CD14-positive monocyte (primary cell): ENCODE measurements around the gene FOXQ1. TPM values are rescaled to one million over a fixed set of nuclear protein-coding genes. Genes with fewer than 3 reads are reported as not detected.

Source experiments
- DNase-seq, 3 donors: peaks; one replicate each; pipeline ENCODE4 v3.0.0-alpha.2; 2011 to 2022
- H2AFZ ChIP-seq: 2 replicates; pipeline ENCODE4 v1.6.0; 2012; ENCODE audit warnings: mild to moderate bottlenecking, low read depth, low read length, inconsistent platforms; ENCODE audit not compliant: insufficient read depth, poor library complexity, severe bottlenecking
- H3K27ac ChIP-seq, 2 donors: 1 replicate in 1 of 2; 2 replicates in 1 of 2; pipeline ENCODE4 v1.5.1; 2012 to 2013; ENCODE audit warnings: low read length in 2 of 2, control low read depth in 1 of 2, inconsistent platforms in 1 of 2, low read depth in 1 of 2, mild to moderate bottlenecking in 1 of 2
- H3K27me3 ChIP-seq, 2 donors: one replicate each; pipeline versions ENCODE4 v1.6.0 to v1.6.1; 2011 to 2013; ENCODE audit warnings: low read length in 2 of 2; ENCODE audit not compliant: control insufficient read depth in 2 of 2, insufficient read depth in 2 of 2
- H3K36me3 ChIP-seq, 2 donors: replicated peaks in 1 of 2; 1 replicate in 1 of 2; 2 replicates in 1 of 2; pipeline versions ENCODE4 v1.5.1 to v1.6.1; 2012 to 2013; ENCODE audit warnings: low read length in 2 of 2, control low read depth in 1 of 2, inconsistent platforms in 1 of 2, mild to moderate bottlenecking in 1 of 2; ENCODE audit not compliant: insufficient read depth in 2 of 2, control insufficient read depth in 1 of 2
- H3K4me1 ChIP-seq, 2 donors: 1 replicate in 1 of 2; 2 replicates in 1 of 2; pipeline versions ENCODE4 v1.5.1 to v1.6.1; 2012 to 2013; ENCODE audit warnings: low read length in 2 of 2, control low read depth in 1 of 2, inconsistent platforms in 1 of 2, mild to moderate bottlenecking in 1 of 2, moderate library complexity in 1 of 2; ENCODE audit not compliant: insufficient read depth in 2 of 2, control insufficient read depth in 1 of 2
- H3K4me2 ChIP-seq: replicated peaks from 2 replicates; pipeline ENCODE3; 2012; ENCODE audit warnings: low read length, moderate library complexity, mild to moderate bottlenecking; ENCODE audit not compliant: poor library complexity, severe bottlenecking; ENCODE audit errors: extremely low read depth
- H3K4me3 ChIP-seq, 3 experiments: fragments of 200-600 bp in 1 of 3; sonication (generic) in 1 of 3; replicated peaks in 1 of 3; 1 replicate in 2 of 3; 2 replicates in 1 of 3; pipeline ENCODE4 v1.5.1; 2011 to 2013; ENCODE audit warnings: low read length in 3 of 3, mild to moderate bottlenecking in 3 of 3, control low read depth in 2 of 3, low read depth in 2 of 3, inconsistent platforms in 1 of 3, moderate library complexity in 1 of 3
- H3K79me2 ChIP-seq: 2 replicates; pipeline ENCODE4 v1.6.0; 2012; ENCODE audit warnings: mild to moderate bottlenecking, control low read depth, inconsistent platforms, low read length, moderate library complexity; ENCODE audit not compliant: insufficient read depth
- H3K9ac ChIP-seq: 2 replicates; pipeline ENCODE4 v1.6.0; 2017; ENCODE audit warnings: low read length, mild to moderate bottlenecking; ENCODE audit not compliant: insufficient read depth, poor library complexity, severe bottlenecking
- H3K9me3 ChIP-seq, 2 donors: replicated peaks in 1 of 2; 1 replicate in 1 of 2; 2 replicates in 1 of 2; pipeline versions ENCODE4 v1.5.1 to v1.6.1; 2012 to 2013; ENCODE audit warnings: low read length in 2 of 2, control low read depth in 1 of 2; ENCODE audit not compliant: control insufficient read depth in 1 of 2, insufficient read depth in 1 of 2
- H4K20me1 ChIP-seq: 2 replicates; pipeline ENCODE4 v1.6.0; 2012; ENCODE audit warnings: mild to moderate bottlenecking, low read length, control low read depth, moderate library complexity; ENCODE audit not compliant: insufficient read depth
- H3K27ac Mint-ChIP-seq, 7 donors: one replicate each; pipeline ENCODE4 v1.8.0; 2020; ENCODE audit warnings: mild to moderate bottlenecking in 7 of 7, mixed read lengths in 7 of 7, moderate library complexity in 6 of 7, inconsistent platforms in 2 of 7
- H3K27me3 Mint-ChIP-seq, 3 donors: one replicate each; pipeline ENCODE4 v1.8.0; 2021 to 2022; ENCODE audit warnings: low read depth in 3 of 3, mild to moderate bottlenecking in 3 of 3, mixed read lengths in 3 of 3, moderate library complexity in 3 of 3, inconsistent platforms in 1 of 3
- H3K36me3 Mint-ChIP-seq, 2 donors: one replicate each; pipeline ENCODE4 v1.8.0; 2020; ENCODE audit warnings: mixed read lengths in 2 of 2, inconsistent platforms in 1 of 2, mild to moderate bottlenecking in 1 of 2
- H3K4me1 Mint-ChIP-seq: one replicate; pipeline ENCODE4 v1.8.0; 2020; ENCODE audit warnings: mild to moderate bottlenecking, mixed read lengths
- H3K4me3 Mint-ChIP-seq, 2 donors: one replicate each; pipeline ENCODE4 v1.8.0; 2020; ENCODE audit warnings: mild to moderate bottlenecking in 2 of 2, mixed read lengths in 2 of 2, moderate library complexity in 1 of 2
- H3K9me3 Mint-ChIP-seq, 7 donors: one replicate each; pipeline ENCODE4 v1.8.0; 2020 to 2022; ENCODE audit warnings: mixed read lengths in 7 of 7, mild to moderate bottlenecking in 6 of 7, moderate library complexity in 6 of 7, inconsistent platforms in 2 of 7
- CTCF ChIP-seq: fragments of 200-600 bp; IDR thresholded peaks from one replicate; pipeline ENCODE4 v1.8.0; 2022; ENCODE audit warnings: antibody characterized with exemption, mild to moderate bottlenecking
- WGBS: methylation state at CpG from one replicate; pipeline ENCODE4 v1.1.5; 2013; ENCODE audit warnings: missing lambda C conversion rate; ENCODE audit not compliant: insufficient coverage; 5-methylcytosine and 5-hydroxymethylcytosine counted together
- intact Hi-C, 2 donors: fragments of 100-400 bp; cut with micrococcal nuclease; formaldehyde crosslinking; loops; one replicate each; pipeline versions ENCODE4 v1.15.0 to v1.15.1; 2023
- polyA plus RNA-seq, 3 donors: library from polyadenylated mRNA; depleted of rRNA in 1 of 3; unstranded in 2 of 3; stranded (reverse) in 1 of 3; fragments of 300-500 nt in 2 of 3; fragments of >200 nt in 1 of 3; fragmentation: Illumina TruSeq in 2 of 3; gene quantifications; 1 replicate in 2 of 3; 2 replicates in 1 of 3; pipeline ENCODE4 v1.2.3, GENCODE V29; 2012 to 2021

The FOXQ1 gene
- polyA plus RNA-seq, 3 donors: 0.11 TPM; not detected in 2

GRCh38 chr6:1279065-1279464, 32.8 kb upstream of the FOXQ1 start:
- no peak overlapping the region for H3K4me3 ChIP-seq
- H2AFZ ChIP-seq: no peak overlapping the region
- H3K27ac ChIP-seq: no peak overlapping the region
- Mint-ChIP-seq H3K27ac (no peak overlapping the region), H3K4me1 (no peaks in the 10 kb centered on the region), H3K4me3 (no peak overlapping the region), H3K36me3 (no peaks in the 10 kb centered on the region), H3K27me3 (peaks cover 38 to 65% (median 41%) of the 10 kb centered on the region in 3 donors), H3K9me3 (peaks cover 3 to 16% (median 7%) of the 10 kb centered on the region in 7 donors)
- H3K4me2 ChIP-seq: no peak overlapping the region
- no peaks in the 10 kb centered on the region for H3K4me1 ChIP-seq
- no peaks in the 10 kb centered on the region for H3K79me2 ChIP-seq
- no peaks in the 10 kb centered on the region for H4K20me1 ChIP-seq
- H3K27me3 ChIP-seq: peaks cover 33 to 44% of the 10 kb centered on the region in 2 donors
- H3K9ac ChIP-seq: no peak overlapping the region
- WGBS: 95% methylated on average over 4 of the region's 4 CpGs
- no peak for DNase-seq
- TF ChIP-seq CTCF: no peak
- H3K9me3 ChIP-seq: peaks cover 0 to 3% of the 10 kb centered on the region in 2 donors
- H3K36me3 ChIP-seq: no peaks in the 10 kb centered on the region
- intact Hi-C loops: no loop called here

DNA sequence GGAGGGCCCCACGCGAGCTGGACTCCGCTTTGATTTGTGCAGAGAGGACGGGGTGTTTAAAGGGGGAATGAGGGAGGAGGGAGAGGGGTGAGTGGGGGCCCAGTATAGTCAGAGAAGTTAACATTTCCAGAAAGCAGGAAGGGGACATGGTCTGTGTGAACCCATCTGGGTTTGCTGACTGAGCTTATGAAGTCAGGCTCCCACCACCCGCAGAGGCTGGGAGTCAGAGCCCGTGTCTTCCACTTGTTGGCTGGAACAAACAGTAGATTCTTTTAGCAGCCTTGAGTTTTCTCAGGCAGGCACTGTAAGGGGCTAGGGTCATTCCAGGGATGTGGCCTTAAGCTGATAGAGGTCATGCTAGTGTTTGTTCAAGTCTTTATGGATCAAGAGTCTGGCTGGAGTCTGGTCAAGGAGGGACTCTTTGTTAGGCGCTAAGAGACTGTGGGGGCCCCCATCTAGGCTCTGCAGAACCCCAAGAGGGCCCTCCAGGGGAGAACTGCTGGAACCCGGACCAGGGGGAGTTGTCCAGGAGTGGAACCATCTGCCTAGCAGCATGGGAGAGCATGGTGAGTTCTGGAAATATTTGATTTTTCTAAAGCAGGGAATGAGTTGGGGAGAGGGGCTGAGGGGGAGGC, 31.1 kb upstream of the FOXQ1 start:
- Mint-ChIP-seq H3K27me3 (peaks cover 38 to 57% (median 41%) of the 10 kb centered on the region in 3 donors), H3K36me3 (no peaks in the 10 kb centered on the region), H3K4me1 (peaks cover 9% of the 10 kb centered on the region), H3K4me3 (peak overlapping the region in 1 of 2 donors; percentile 40), H3K9me3 (peaks cover 0 to 11% (median 4%) of the 10 kb centered on the region in 7 donors), H3K27ac (peak overlapping the region in 2 of 7 donors; percentile 66 to 68)
- DNase-seq: no peak
- H3K4me2 ChIP-seq: no peak overlapping the region
- no peaks in the 10 kb centered on the region for H4K20me1 ChIP-seq
- H3K27ac ChIP-seq: no peak overlapping the region
- H3K79me2 ChIP-seq: no peaks in the 10 kb centered on the region
- H3K27me3 ChIP-seq: peaks cover 33 to 44% of the 10 kb centered on the region in 2 donors
- no peaks in the 10 kb centered on the region for H3K36me3 ChIP-seq
- H3K4me3 ChIP-seq: no peak overlapping the region
- TF ChIP-seq CTCF: no peak
- H2AFZ ChIP-seq: no peak overlapping the region
- H3K9me3 ChIP-seq: no peaks in the 10 kb centered on the region
- 92% methylated on average over 5 of the region's 8 CpGs for WGBS
- intact Hi-C loops: no loop called here
- peaks cover 11 to 13% of the 10 kb centered on the region in 2 donors for H3K4me1 ChIP-seq
- H3K9ac ChIP-seq: no peak overlapping the region
